K562 (cell line): ENCODE results near the gene SLC6A1. TPM values are rescaled to one million over a fixed set of nuclear protein-coding genes. Genes with fewer than 3 reads are reported as not detected.

Experiments
- ATAC-seq: fragments of 200-7000 bp; cut with Tn5 transposase; 3 replicates; pipeline ENCODE4 v1.9.1; 2020; ENCODE audit warnings: moderate library complexity
- BruUV-seq: library from RNA; stranded (reverse); fragments of 400-500 nt; replicated peaks from 2 replicates; lab custom pipeline; 2021; lab: Mats Ljungman, UMichigan
- CTCF ChIA-PET: fragments of 300-600 bp; formaldehyde crosslinking; extraction: SDS; loops from one replicate; lab custom pipeline; 2021; ENCODE audit warnings: low intra/inter-chr PET ratio; lab: Yijun Ruan, JAX
- POLR2A ChIA-PET: fragments of 300-600, 350-650 bp; sonication (Branson Sonifier 250); formaldehyde crosslinking; extraction: SDS; loops from one replicate; lab custom pipeline; 2021; ENCODE audit warnings: antibody characterized with exemption, inconsistent platforms; lab: Yijun Ruan, JAX
- DNase-seq, 4 experiments: peaks; one replicate each; pipeline versions ENCODE4 v3.0.0 to v3.0.0-alpha.2; 2011 to 2018; ENCODE audit warnings: low spot score in 3 of 4, mixed read lengths in 3 of 4; ENCODE audit errors: extremely low read depth in 1 of 4
- FAIRE-seq: peaks from 2 replicates; lab custom pipeline; 2011; peaks lifted over from hg19 to GRCh38; lab: Jason Lieb, UNC
- H2AFZ ChIP-seq: 2 replicates; pipeline ENCODE4 v1.6.0; 2011; ENCODE audit warnings: low read depth, low read length, control low read depth, inconsistent platforms
- H3K27ac ChIP-seq: fragments of 200-600 bp; 3 replicates; pipeline ENCODE4 v1.8.0; 2011; ENCODE audit warnings: low read depth, mild to moderate bottlenecking, control low read depth, inconsistent platforms, low read length, moderate library complexity, mixed read lengths; ENCODE audit errors: extremely low read depth
- H3K27me3 ChIP-seq, 2 experiments: fragments of 300-600 bp in 1 of 2; 2 replicates in 1 of 2; 3 replicates in 1 of 2; pipeline versions ENCODE4 v1.6.0 to v1.8.0; 2011; ENCODE audit warnings: inconsistent platforms in 2 of 2, low read length in 2 of 2, mild to moderate bottlenecking in 1 of 2, mixed read lengths in 1 of 2, moderate library complexity in 1 of 2; ENCODE audit not compliant: control insufficient read depth in 2 of 2, insufficient read depth in 2 of 2
- H3K36me3 ChIP-seq: fragments of 300-600 bp; 3 replicates; pipeline ENCODE4 v1.8.0; 2011; ENCODE audit warnings: mild to moderate bottlenecking, low read length, inconsistent platforms; ENCODE audit not compliant: control insufficient read depth, insufficient read depth
- H3K4me1 ChIP-seq, 2 experiments: fragments of 200-600 bp in 1 of 2; replicated peaks in 1 of 2; 2 replicates in 1 of 2; 3 replicates in 1 of 2; pipeline versions ENCODE4 v1.5.1 to v1.8.0; 2011; ENCODE audit warnings: inconsistent platforms in 2 of 2, low read length in 2 of 2, mild to moderate bottlenecking in 1 of 2, mixed read lengths in 1 of 2, moderate library complexity in 1 of 2; ENCODE audit not compliant: control insufficient read depth in 2 of 2, insufficient read depth in 2 of 2
- H3K4me2 ChIP-seq: 2 replicates; pipeline ENCODE4 v1.6.1; 2011; ENCODE audit warnings: low read length, control low read depth, inconsistent platforms, mixed read lengths; ENCODE audit not compliant: insufficient read depth
- H3K4me3 ChIP-seq: fragments of 200-600 bp; sonication (generic), shearing (Covaris generic); 2 replicates; pipeline ENCODE4 v1.5.1; 2016; ENCODE audit warnings: control low read depth, inconsistent platforms
- H3K79me2 ChIP-seq: fragments of 200-600 bp; 3 replicates; pipeline ENCODE4 v1.8.0; 2011; ENCODE audit warnings: low read length, inconsistent platforms; ENCODE audit not compliant: control insufficient read depth, insufficient read depth
- H3K9ac ChIP-seq, 2 experiments: 2 replicates each; pipeline versions ENCODE4 v1.6.0 to v1.6.1; 2011; ENCODE audit warnings: low read depth in 2 of 2, low read length in 2 of 2, control low read depth in 1 of 2, inconsistent platforms in 1 of 2, mild to moderate bottlenecking in 1 of 2, mixed read lengths in 1 of 2; ENCODE audit not compliant: insufficient read depth in 1 of 2
- H3K9me1 ChIP-seq: one replicate; pipeline ENCODE4 v1.6.0; 2011; ENCODE audit warnings: inconsistent platforms, mild to moderate bottlenecking, low read length, moderate library complexity; ENCODE audit not compliant: control insufficient read depth, insufficient read depth
- H3K9me3 ChIP-seq: replicated peaks from 2 replicates; pipeline ENCODE4 v1.5.1; 2011; ENCODE audit warnings: low read depth, low read length, inconsistent platforms; ENCODE audit not compliant: control insufficient read depth, insufficient read depth
- H4K20me1 ChIP-seq: replicated peaks from 2 replicates; pipeline ENCODE4 v1.6.1; 2011; ENCODE audit warnings: low read length, inconsistent platforms, mixed read lengths; ENCODE audit not compliant: control insufficient read depth, insufficient read depth
- CAMTA2 ChIP-seq: fragments of 250-450 bp; sonication (Bioruptor Pico); conservative IDR thresholded peaks from 2 replicates; pipeline ENCODE4 v1.5.1; 2022
- CXXC5 ChIP-seq: fragments of 250-450 bp; sonication (Bioruptor Pico); IDR thresholded peaks from 2 replicates; pipeline ENCODE4 v1.8.0; 2022; ENCODE audit warnings: inconsistent platforms, mild to moderate bottlenecking, moderate library complexity
- GABPA ChIP-seq: fragments of 200-800 bp; sonication (Bioruptor generic); conservative IDR thresholded peaks from 2 replicates; pipeline ENCODE4 v1.6.1; 2016; ENCODE audit warnings: low read depth, missing genetic modification characterization, missing compliant biosample characterization
- MCM5 ChIP-seq: fragments of 450-650 bp; IDR thresholded peaks from 2 replicates; pipeline ENCODE4 v1.6.1; 2016; ENCODE audit warnings: low read depth
- NR4A1 ChIP-seq, 2 experiments: fragments of 250-450 bp in 1 of 2; fragments of 450-650 bp in 1 of 2; sonication (Bioruptor Pico) in 1 of 2; IDR thresholded peaks; 2 replicates each; pipeline versions ENCODE4 v1.4.0 to v1.6.1; 2016 to 2020; ENCODE audit warnings: mild to moderate bottlenecking in 2 of 2, missing compliant biosample characterization in 1 of 2, missing genetic modification characterization in 1 of 2, moderate library complexity in 1 of 2
- PRMT5 ChIP-seq: sonication (generic); formaldehyde crosslinking; IDR thresholded peaks from 2 replicates; pipeline ENCODE4 v1.5.0; 2020; ENCODE audit warnings: missing genetic modification reagents
- RB1 ChIP-seq: fragments of 450-650 bp; IDR thresholded peaks from 2 replicates; pipeline ENCODE4 v1.6.1; 2017; ENCODE audit warnings: low read depth, mild to moderate bottlenecking
- RCOR1 ChIP-seq, 2 experiments: IDR thresholded peaks; 2 replicates each; pipeline ENCODE4 v1.6.1; 2012; ENCODE audit warnings: low read depth in 2 of 2, low read length in 2 of 2, borderline replicate concordance in 1 of 2, improper control_type of control experiment in 1 of 2
- SLC30A9 ChIP-seq: fragments of 250-450 bp; sonication (Bioruptor Pico); IDR thresholded peaks from 2 replicates; pipeline ENCODE4 v1.8.0; 2022; ENCODE audit warnings: mild to moderate bottlenecking, moderate library complexity
- TAL1 ChIP-seq: fragments of 450-650 bp; IDR thresholded peaks from 2 replicates; pipeline ENCODE4 v1.6.1; 2016; ENCODE audit warnings: mild to moderate bottlenecking
- ZSCAN29 ChIP-seq: fragments of 450-650 bp; IDR thresholded peaks from 2 replicates; pipeline ENCODE4 v1.6.1; 2017
- WGBS: fragments of 100-300 bp; shearing (Covaris generic); methylation state at CpG from one replicate; pipeline ENCODE4 v1.1.6; 2016; ENCODE audit warnings: low coverage, mixed read lengths; ENCODE audit not compliant: insufficient coverage; ENCODE audit errors: missing lambda C conversion rate; 5-methylcytosine and 5-hydroxymethylcytosine counted together
- in situ Hi-C: fragments of 300-500 bp; cut with MboI; formaldehyde crosslinking; loops from 4 replicates; pipeline ENCODE4 v1.15.0; 2018; ENCODE audit warnings: inconsistent platforms, mixed read lengths
- intact Hi-C: fragments of 100-400 bp; cut with micrococcal nuclease; formaldehyde crosslinking; loops from 2 replicates; pipeline ENCODE4 v1.14.2; 2022
- polyA plus RNA-seq, 8 experiments: library from polyadenylated mRNA; depleted of rRNA in 4 of 8; stranded (reverse) in 5 of 8; unstranded in 3 of 8; fragments of >200 nt; fragmentation: Nextera tagmentation in 2 of 8; fragmentation: Illumina TruSeq in 1 of 8; extraction: Ambion mirVana in 2 of 8; extraction: Trizol in 1 of 8; gene quantifications; 2 replicates each; pipeline versions ENCODE4 v1.2.1 to v1.2.3, GENCODE V29; 2011 to 2014; ENCODE audit warnings: inconsistent platforms in 1 of 8, missing spikeins in 1 of 8
- total RNA-seq, 7 experiments: library from RNA; depleted of rRNA in 6 of 7; stranded (reverse); fragments of >200 nt in 6 of 7; fragmentation: Illumina TruSeq in 2 of 7; extraction: Trizol in 2 of 7; gene quantifications; 2 replicates each; pipeline versions ENCODE4 v1.2.1 to v1.2.3, GENCODE V29; 2011 to 2021; ENCODE audit warnings: low replicate concordance in 1 of 7

Gene SLC6A1
- total and polyA plus RNA-seq, 9 of the 15 experiments (the other 6 are each of a cell fraction or from before 2014, with no cell fraction given): not detected

DNA sequence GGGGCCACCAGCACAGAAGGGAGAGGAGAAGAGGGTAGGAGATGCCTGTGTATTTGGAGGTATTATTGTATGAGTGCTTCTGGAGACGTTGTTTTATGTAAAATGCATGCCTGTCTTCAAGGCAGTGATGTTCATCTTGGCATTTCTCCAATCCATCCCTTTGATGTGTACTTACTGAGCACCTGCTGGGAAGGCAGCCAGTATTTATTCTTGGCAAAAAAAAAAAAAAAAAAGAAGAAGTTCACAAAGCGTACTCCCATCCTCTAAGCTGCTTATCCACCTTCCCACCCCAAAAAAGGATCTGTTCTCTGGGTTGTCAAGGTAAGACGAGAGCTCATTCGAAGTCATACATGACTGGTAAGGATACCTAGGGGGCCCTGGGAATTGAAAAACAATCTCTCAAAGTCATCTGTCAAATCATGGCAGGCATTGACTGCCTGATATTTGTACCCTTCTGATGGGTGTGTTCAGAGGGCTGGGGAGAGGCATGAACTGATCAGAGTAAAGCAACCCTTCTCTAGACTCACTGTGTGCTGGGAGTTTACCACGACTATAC is 30.0 kb upstream of the SLC6A1 start:
- peaks cover 7% of the 10 kb centered on the region for H4K20me1 ChIP-seq
- CTCF ChIA-PET: no interaction called here
- 0% methylated on average over 5 of the region's 5 CpGs for WGBS
- no peak overlapping the region for H2AFZ ChIP-seq
- H3K4me3 ChIP-seq: no peak overlapping the region
- H3K4me1 ChIP-seq: no peaks in the 10 kb centered on the region
- no peaks in the 10 kb centered on the region for H3K9me3 ChIP-seq
- no peaks in the 10 kb centered on the region for H3K79me2 ChIP-seq
- intact Hi-C loops (no loop called here), in situ Hi-C loops (no loop called here)
- no peak overlapping the region for H3K4me2 ChIP-seq
- FAIRE-seq (no peak), ATAC-seq (no peak), DNase-seq (no peak)
- no peak overlapping the region for H3K9ac ChIP-seq
- BruUV-seq: no TSS peak
- no peaks in the 10 kb centered on the region for H3K9me1 ChIP-seq
- peaks cover 2 to 23% of the 10 kb centered on the region in 2 experiments; a peak in 2 of 5 replicates for H3K27me3 ChIP-seq
- H3K27ac ChIP-seq: no peak overlapping the region
- TF ChIP-seq MCM5 (no peak), GABPA (tag) (no peak)
- H3K36me3 ChIP-seq: no peaks in the 10 kb centered on the region
- POLR2A ChIA-PET: interaction anchor here (0.5 to 1.0 kb wide), 4 partner anchors 10 to 236 kb away, joined by 3 to 4 read pairs (median 4); no protein-coding TSS in a partner anchor

DNA sequence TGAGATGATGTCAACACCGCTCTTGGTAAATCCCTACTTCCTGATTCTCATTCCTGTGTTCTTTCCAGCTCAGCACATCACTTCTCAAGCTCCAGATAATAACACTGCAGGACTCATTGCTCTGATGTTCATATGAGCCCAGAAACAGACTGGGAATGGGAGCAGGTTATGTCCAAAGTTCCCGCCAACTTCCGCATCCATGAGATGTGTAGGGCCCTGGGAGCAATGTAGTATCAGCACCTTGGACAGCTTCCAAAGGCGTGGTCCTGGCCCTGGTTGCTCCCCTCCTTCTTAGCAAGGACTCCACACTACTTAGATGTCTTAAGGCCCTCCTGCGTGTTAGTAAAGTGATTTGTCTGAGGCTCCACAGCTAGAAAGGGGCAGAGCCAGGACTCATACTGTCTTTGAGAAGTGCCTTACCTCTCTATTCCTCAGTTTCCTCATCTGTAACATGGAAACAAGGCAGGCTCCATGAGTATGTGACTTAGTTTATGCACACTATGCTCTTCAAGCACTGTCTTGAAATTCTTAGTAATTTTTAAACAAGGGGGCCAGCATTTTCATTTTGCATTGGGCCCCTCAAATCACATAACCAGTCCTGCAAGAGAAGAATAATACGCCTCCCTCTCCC is 27.9 kb upstream of the SLC6A1 start:
- Histone ChIP-seq H3K4me3 (no peak overlapping the region), H3K9me1 (no peaks in the 10 kb centered on the region), H3K4me1 (no peaks in the 10 kb centered on the region), H3K27ac (no peak overlapping the region), H3K9ac (no peak overlapping the region), H3K27me3 (peaks cover 0 to 13% of the 10 kb centered on the region in 2 experiments; a peak in 2 of 5 replicates), H3K36me3 (no peaks in the 10 kb centered on the region), H3K79me2 (no peaks in the 10 kb centered on the region), H2AFZ (no peak overlapping the region), H3K9me3 (no peaks in the 10 kb centered on the region), H4K20me1 (peaks cover 14% of the 10 kb centered on the region), H3K4me2 (no peak overlapping the region)
- peak; percentile 73 for FAIRE-seq
- peak; percentile 51 to 75 (median 70) for DNase-seq
- CTCF ChIA-PET: no interaction called here
- ATAC-seq: peak; percentile 92
- BruUV-seq: no TSS peak
- in situ Hi-C loops: no loop called here
- intact Hi-C loops: no loop called here
- WGBS: 0% methylated on average over 6 of the region's 6 CpGs
- POLR2A ChIA-PET: no interaction called here
- peak in 1 of 2 experiments; percentile 73; a peak in 1 of 4 replicates for TF ChIP-seq RCOR1 (IDR thresholded peaks at IDR 0.05; ENCODE audit: borderline replicate concordance in 1 of 2, low read depth in 2 of 2, low read length in 2 of 2)
- no peak for TF ChIP-seq TAL1
- peak; percentile 57; the same call in 1 of the 2 replicates for TF ChIP-seq RB1
- peak; percentile 34; the same call in 1 of the 2 replicates for TF ChIP-seq CXXC5 (CRISPR knock-in tag)
- TF ChIP-seq SLC30A9 (CRISPR knock-in tag): no peak
- TF ChIP-seq NR4A1 (CRISPR knock-in tag; IDR thresholded peaks at IDR 0.05): no peak
- 0 out of 2 replicates have a peak, but pooled peaks have one; percentile 32 for TF ChIP-seq NR4A1 (tag; IDR thresholded peaks at IDR 0.05)
- no peak for TF ChIP-seq CAMTA2
- no peak for TF ChIP-seq ZSCAN29
- TF ChIP-seq PRMT5: peak; percentile 87
